ENCODE data around the gene RAB32.

RAB32 gene

GRCh38 chr6:146543211-146543939 lies at the start of gene RAB32:
TSS of gene RAB32 (plus strand) at chr6:146543833. CDS start at chr6:146543872, 39 bp downstream.
- H3K9me3 ChIP-seq (ENCODE audit: control insufficient read depth, insufficient read depth, low read depth, low read length), result no peaks in the 10 kb centered on the region
- POLR2A ChIA-PET, result interaction anchor here (0.6 to 1.3 kb wide), 4 partner anchors 50 to 236 kb away, joined by 3 to 6 read pairs (median 5); no protein-coding TSS in a partner anchor
- peak within 1 kb of the TSS; percentile 85 for H3K4me3 ChIP-seq (ENCODE audit: low read depth, low read length)
- H3K36me3 ChIP-seq (ENCODE audit: control insufficient read depth in 2 of 2, insufficient read depth in 1 of 2, low read length in 2 of 2), result no peaks in the 10 kb centered on the region
- H3K27ac ChIP-seq (ENCODE audit: extremely low read depth, low read depth, low read length), result peak within 1 kb of the TSS; percentile 79
- TF ChIP-seq BCL11A (tag by site-specific recombination; IDR thresholded peaks at IDR 0.05; ENCODE audit: low read depth) (no peak), ZFP69B (tag by site-specific recombination; IDR thresholded peaks at IDR 0.05) (0 out of 2 replicates have a peak, but pooled peaks have one; percentile 26), ZNF660 (tag by site-specific recombination; IDR thresholded peaks at IDR 0.05) (peak; percentile 50; the same call in 1 of the 2 replicates), ZSCAN30 (tag by site-specific recombination; IDR thresholded peaks at IDR 0.05) (0 out of 2 replicates have a peak, but pooled peaks have one; percentile 37), ZNF645 (tag by site-specific recombination; IDR thresholded peaks at IDR 0.05) (no peak), GLIS1 (tag by site-specific recombination; IDR thresholded peaks at IDR 0.05) (peak; percentile 28; the same call in 1 of the 2 replicates), ZFHX2 (tag by site-specific recombination; conservative IDR thresholded peaks at IDR 0.05) (no peak), ZBTB49 (tag by site-specific recombination; IDR thresholded peaks at IDR 0.05; ENCODE audit: low read depth) (no peak), HOXA7 (CRISPR knock-in tag; IDR thresholded peaks at IDR 0.05; ENCODE audit: borderline replicate concordance) (no peak), YY2 (tag by site-specific recombination; IDR thresholded peaks at IDR 0.05) (no peak), ZBTB8A (tag by site-specific recombination; IDR thresholded peaks at IDR 0.05) (peak; percentile 82), AEBP2 (tag by site-specific recombination; IDR thresholded peaks at IDR 0.05; ENCODE audit: borderline replicate concordance) (no peak), ZNF561 (tag by site-specific recombination; IDR thresholded peaks at IDR 0.05; ENCODE audit: borderline replicate concordance) (peak; percentile 88; the same call in 1 of the 2 replicates), ZBTB20 (tag by site-specific recombination; IDR thresholded peaks at IDR 0.05) (peak; percentile 20; the same call in 1 of the 2 replicates), PBX3 (CRISPR knock-in tag; IDR thresholded peaks at IDR 0.05) (peak; percentile 85; the same call in 1 of the 2 replicates), ZNF624 (tag by site-specific recombination; IDR thresholded peaks at IDR 0.05) (no peak), ZNF366 (tag by site-specific recombination; conservative IDR thresholded peaks at IDR 0.05) (no peak), ZIC2 (tag by site-specific recombination; IDR thresholded peaks at IDR 0.05) (peak; percentile 64), TCF7L2 (IDR thresholded peaks at IDR 0.05; ENCODE audit: borderline replicate concordance, low read depth, low read length) (peak; percentile 12; the same call in 1 of the 2 replicates), OVOL3 (tag by site-specific recombination; IDR thresholded peaks at IDR 0.05) (no peak), PRDM6 (tag by site-specific recombination; IDR thresholded peaks at IDR 0.05) (no peak), SCRT2 (tag by site-specific recombination; IDR thresholded peaks at IDR 0.05) (no peak), FEZF1 (tag by site-specific recombination; IDR thresholded peaks at IDR 0.05) (no peak), ZNF449 (tag by site-specific recombination; IDR thresholded peaks at IDR 0.05) (peak; percentile 64; the same call in 1 of the 2 replicates)
- CTCF ChIA-PET, result interaction anchor here (0.7 to 1.6 kb wide), 4 partner anchors 14 to 628 kb away, joined by 3 to 4 read pairs (median 3); no protein-coding TSS in a partner anchor
- peaks cover 9% of the 10 kb centered on the region for H3K4me1 ChIP-seq (ENCODE audit: control insufficient read depth, insufficient read depth, low read length)

All from HEK293 (cell line).